Measurements from ENCODE around the gene ACVR1B. TPM values are rescaled to one million over a fixed set of nuclear protein-coding genes. Genes with fewer than 3 reads are reported as not detected.

Gene ACVR1B
- total RNA-seq, 1 donor from 2014 or later, result 12.1 TPM

DNA sequence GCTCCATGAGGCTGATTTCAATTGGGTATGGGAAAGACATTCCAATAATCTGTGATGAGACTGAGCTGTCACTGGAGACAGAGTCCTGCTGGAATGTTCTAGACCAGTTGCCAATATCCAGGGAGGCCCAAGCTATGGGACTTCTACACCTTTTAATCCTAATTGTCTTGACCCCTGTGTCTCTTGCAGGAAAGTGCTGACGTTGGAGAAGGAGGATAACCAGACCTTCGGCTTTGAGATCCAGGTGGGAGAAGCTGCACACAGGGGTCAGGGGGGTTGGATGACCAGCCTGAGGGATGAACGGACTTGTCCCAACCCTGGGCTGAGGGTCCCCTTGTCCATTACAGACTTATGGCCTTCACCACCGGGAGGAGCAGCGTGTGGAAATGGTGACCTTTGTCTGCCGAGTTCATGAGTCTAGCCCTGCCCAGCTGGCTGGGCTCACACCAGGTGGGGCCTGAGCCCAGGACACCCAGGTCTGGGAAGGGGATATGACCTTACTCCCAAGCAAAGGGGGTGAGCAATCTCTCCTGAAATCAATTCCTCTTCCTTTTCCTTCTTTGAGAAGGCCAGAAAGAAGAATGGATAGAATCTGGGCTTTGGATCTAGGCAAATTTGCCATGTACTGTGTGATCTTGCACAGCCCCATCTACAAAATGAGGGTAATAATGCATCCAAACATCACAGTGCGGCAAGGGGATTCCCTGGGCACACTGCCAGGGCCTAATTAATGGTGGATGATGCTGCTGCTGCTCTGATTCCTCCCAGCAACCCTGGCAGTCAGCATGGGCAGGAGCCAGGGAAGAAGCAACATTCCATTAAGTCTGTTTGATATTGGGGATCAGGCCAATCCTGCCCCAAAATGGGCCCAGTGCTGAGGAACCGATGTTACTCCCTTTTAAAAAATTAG, 59.4 kb downstream of the ACVR1B start:
- H3K4me3 ChIP-seq (ENCODE audit: low read depth, low read length), result no peak overlapping the region
- FAIRE-seq, result no peak
- H3K27me3 ChIP-seq (ENCODE audit: control insufficient read depth, insufficient read depth, low read length), result peaks cover 24% of the 10 kb centered on the region
- TF ChIP-seq, protein P1, sequence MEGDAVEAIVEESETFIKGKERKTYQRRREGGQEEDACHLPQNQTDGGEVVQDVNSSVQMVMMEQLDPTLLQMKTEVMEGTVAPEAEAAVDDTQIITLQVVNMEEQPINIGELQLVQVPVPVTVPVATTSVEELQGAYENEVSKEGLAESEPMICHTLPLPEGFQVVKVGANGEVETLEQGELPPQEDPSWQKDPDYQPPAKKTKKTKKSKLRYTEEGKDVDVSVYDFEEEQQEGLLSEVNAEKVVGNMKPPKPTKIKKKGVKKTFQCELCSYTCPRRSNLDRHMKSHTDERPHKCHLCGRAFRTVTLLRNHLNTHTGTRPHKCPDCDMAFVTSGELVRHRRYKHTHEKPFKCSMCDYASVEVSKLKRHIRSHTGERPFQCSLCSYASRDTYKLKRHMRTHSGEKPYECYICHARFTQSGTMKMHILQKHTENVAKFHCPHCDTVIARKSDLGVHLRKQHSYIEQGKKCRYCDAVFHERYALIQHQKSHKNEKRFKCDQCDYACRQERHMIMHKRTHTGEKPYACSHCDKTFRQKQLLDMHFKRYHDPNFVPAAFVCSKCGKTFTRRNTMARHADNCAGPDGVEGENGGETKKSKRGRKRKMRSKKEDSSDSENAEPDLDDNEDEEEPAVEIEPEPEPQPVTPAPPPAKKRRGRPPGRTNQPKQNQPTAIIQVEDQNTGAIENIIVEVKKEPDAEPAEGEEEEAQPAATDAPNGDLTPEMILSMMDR (IDR thresholded peaks at IDR 0.05; ENCODE audit: insufficient read depth, low read length, severe bottlenecking), result no peak
- DNase-seq (ENCODE audit: low read depth), result no peak
- no peaks in the 10 kb centered on the region for H3K36me3 ChIP-seq (ENCODE audit: control insufficient read depth, insufficient read depth, low read length)

DNA sequence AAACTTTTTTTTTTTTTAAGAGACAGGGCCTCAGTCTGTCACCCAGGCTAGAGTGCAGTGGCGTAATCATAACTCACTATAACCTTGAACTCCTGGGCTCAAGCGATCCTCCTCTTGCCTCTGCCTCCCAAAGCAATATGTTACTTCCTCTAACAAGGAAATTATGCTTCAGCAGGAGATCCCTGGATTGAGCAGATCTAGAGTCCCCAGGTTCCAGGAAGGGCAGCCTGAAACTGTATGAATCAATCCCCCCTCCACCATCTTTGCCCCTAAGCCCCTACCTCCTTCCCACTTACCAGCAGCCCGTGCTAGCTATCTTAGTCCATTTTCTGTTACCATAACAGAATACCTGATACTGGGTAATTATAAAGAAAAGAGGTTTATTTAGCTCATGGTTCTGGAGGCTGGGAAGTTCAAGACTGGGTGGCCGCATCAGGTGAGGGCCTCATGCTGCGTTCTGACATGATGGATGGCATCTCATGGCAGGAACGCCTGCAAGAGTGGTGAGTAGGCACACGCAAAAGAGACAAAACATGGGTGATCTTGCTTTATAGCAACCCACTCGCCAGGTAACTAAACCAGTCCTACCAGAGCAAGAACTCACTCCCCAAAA, 60.2 kb downstream of the ACVR1B start:
- no peaks in the 10 kb centered on the region for H3K36me3 ChIP-seq (ENCODE audit: control insufficient read depth, insufficient read depth, low read length)
- DNase-seq (ENCODE audit: low read depth) (no peak), FAIRE-seq (no peak)
- peaks cover 20% of the 10 kb centered on the region for H3K27me3 ChIP-seq (ENCODE audit: control insufficient read depth, insufficient read depth, low read length)
- no peak overlapping the region for H3K4me3 ChIP-seq (ENCODE audit: low read depth, low read length)
- TF ChIP-seq, protein P1 (IDR thresholded peaks at IDR 0.05; ENCODE audit: insufficient read depth, low read length, severe bottlenecking), result no peak

DNA sequence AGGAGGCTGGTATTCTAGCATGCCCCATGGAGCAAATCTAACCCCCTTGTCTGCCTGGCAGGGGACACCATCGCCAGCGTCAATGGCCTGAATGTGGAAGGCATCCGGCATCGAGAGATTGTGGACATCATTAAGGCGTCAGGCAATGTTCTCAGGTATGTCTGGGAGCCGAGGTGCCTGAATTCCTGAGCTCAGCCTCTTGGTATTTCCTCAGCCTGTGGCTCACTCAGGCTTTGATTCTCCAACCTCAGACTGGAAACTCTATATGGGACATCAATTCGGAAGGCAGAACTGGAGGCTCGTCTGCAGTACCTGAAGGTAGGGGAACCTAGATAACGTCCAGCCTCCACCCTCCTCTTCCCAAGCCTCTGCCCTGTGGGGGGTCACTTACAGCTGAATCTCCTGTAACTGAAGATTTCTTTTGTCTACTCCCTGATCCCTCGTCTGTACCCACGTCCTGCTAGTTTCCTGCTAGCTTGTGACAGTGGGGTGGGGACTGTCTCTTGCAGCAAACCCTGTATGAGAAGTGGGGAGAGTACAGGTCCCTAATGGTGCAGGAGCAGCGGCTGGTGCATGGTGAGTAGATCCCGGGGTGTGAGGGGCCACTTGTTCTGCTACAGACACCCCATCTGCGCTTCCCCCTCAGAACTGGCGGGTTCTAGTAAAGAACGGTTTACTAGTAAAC, 62.3 kb downstream of the ACVR1B start:
- peak; percentile 50 for FAIRE-seq
- no peaks in the 10 kb centered on the region for H3K36me3 ChIP-seq (ENCODE audit: control insufficient read depth, insufficient read depth, low read length)

DNA sequence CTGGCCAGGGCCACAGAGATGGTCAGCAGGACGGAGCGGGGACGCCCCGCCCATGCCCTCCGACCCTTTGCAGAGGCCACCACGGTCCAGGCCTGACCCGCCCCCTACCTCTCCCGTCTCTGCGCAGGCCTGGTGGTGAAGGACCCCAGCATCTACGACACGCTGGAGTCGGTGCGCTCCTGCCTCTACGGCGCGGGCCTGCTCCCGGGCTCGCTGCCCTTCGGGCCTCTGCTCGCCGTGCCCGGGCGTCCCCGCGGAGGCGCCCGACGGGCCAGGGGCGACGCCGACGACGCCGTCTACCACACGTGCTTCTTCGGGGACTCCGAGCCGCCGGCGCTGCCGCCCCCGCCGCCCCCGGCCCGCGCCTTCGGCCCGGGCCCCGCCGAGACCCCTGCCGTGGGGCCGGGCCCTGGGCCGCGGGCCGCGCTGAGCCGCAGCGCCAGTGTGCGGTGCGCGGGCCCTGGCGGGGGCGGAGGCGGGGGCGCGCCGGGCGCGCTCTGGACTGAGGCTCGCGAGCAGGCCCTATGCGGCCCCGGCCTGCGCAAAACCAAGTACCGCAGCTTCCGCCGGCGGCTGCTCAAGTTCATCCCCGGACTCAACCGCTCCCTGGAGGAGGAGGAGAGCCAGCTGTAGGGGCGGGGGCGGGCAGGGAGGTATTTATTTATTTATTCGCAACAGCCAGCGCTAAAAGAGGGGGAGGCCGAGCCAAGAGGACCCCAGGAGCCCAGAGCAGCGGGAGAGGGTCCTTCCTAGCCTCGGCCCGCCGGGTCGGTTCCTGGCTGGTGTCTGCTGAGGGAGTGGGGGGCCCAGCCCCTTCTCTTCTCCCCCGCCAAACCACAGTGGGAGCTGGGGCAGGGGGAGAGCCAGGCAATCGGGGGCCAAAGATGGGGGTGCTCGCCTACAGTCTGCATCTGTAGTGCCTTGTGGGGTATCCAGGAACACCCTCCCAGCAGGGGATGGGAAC, 63.4 kb downstream of the ACVR1B start:
- Histone ChIP-seq H3K36me3 (ENCODE audit: control insufficient read depth, insufficient read depth, low read length) (no peaks in the 10 kb centered on the region), H3K27me3 (ENCODE audit: control insufficient read depth, insufficient read depth, low read length) (peaks cover 14% of the 10 kb centered on the region), H3K4me3 (ENCODE audit: low read depth, low read length) (no peak overlapping the region)
- FAIRE-seq, result no peak
- TF ChIP-seq, protein P1 (IDR thresholded peaks at IDR 0.05; ENCODE audit: insufficient read depth, low read length, severe bottlenecking), result no peak
- no peak for DNase-seq (ENCODE audit: low read depth)

More for the DNA sequence above, 62.3 kb downstream of the ACVR1B start:
- H3K4me3 ChIP-seq (ENCODE audit: low read depth, low read length), result no peak overlapping the region
- TF ChIP-seq, protein P1 (IDR thresholded peaks at IDR 0.05; ENCODE audit: insufficient read depth, low read length, severe bottlenecking), result no peak
- peaks cover 14% of the 10 kb centered on the region for H3K27me3 ChIP-seq (ENCODE audit: control insufficient read depth, insufficient read depth, low read length)
- DNase-seq (ENCODE audit: low read depth), result no peak

DNA sequence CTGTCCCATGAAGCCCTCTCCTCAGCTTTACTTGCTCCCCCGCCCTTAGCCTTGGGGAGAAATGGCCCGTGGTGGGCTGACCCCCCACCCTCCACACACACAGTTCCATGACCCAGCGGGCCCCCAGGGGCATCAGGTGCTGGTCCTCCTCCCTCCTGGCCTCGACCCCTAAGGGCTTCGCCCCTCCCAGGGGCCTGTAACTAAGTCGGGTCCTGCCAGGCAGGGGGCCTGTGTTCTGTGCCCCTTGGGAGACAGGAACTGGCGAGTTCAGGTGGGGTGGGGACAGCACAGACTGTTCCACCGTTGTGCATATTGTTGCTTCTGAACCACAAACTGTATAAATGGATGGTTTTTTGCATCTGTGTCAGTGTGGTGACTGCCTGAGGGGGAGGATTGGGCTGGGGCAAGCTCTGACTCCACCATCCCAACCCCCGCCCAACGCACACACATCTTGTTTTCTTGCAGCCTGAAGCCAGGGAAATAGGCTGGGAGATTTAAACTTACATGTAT, 64.1 kb downstream of the ACVR1B start:
- DNase-seq (ENCODE audit: low read depth), result peak; percentile 25
- no peak for FAIRE-seq
- TF ChIP-seq, protein P1 (IDR thresholded peaks at IDR 0.05; ENCODE audit: insufficient read depth, low read length, severe bottlenecking), result no peak
- Histone ChIP-seq H3K27me3 (ENCODE audit: control insufficient read depth, insufficient read depth, low read length) (peaks cover 14% of the 10 kb centered on the region), H3K36me3 (ENCODE audit: control insufficient read depth, insufficient read depth, low read length) (no peaks in the 10 kb centered on the region), H3K4me3 (ENCODE audit: low read depth, low read length) (no peak overlapping the region)
